Fibroblast of lung (primary cell): ENCODE results near the gene CYB561. TPM values are rescaled to one million over a fixed set of nuclear protein-coding genes. Genes with fewer than 3 reads are reported as not detected.

Source experiments
- DNase-seq, 2 donors: peaks; one replicate each; pipeline versions ENCODE4 v3.0.0 to v3.0.0-alpha.2; 2010; ENCODE audit warnings: low read depth in 2 of 2
- H2AFZ ChIP-seq: 2 replicates; pipeline ENCODE4 v1.5.1; 2012; ENCODE audit warnings: low read length, control low read depth, inconsistent platforms
- H3K27ac ChIP-seq: 2 replicates; pipeline ENCODE4 v1.5.1; 2011; ENCODE audit warnings: low read length, control low read depth; ENCODE audit not compliant: insufficient read depth
- H3K27me3 ChIP-seq: 2 replicates; pipeline ENCODE4 v1.5.1; 2011; ENCODE audit warnings: mild to moderate bottlenecking, low read length; ENCODE audit not compliant: control insufficient read depth, insufficient read depth
- H3K36me3 ChIP-seq: 2 replicates; pipeline ENCODE4 v1.5.1; 2011; ENCODE audit warnings: low read length; ENCODE audit not compliant: control insufficient read depth, insufficient read depth
- H3K4me1 ChIP-seq: 2 replicates; pipeline ENCODE4 v1.5.1; 2011; ENCODE audit warnings: low read length; ENCODE audit not compliant: control insufficient read depth, insufficient read depth; ENCODE audit errors: extremely low read depth
- H3K4me2 ChIP-seq: 2 replicates; pipeline ENCODE4 v1.5.1; 2011; ENCODE audit warnings: low read length, control low read depth; ENCODE audit not compliant: insufficient read depth; ENCODE audit errors: extremely low read depth
- H3K4me3 ChIP-seq, 4 experiments: fragments of 200-600 bp in 1 of 4; sonication (generic) in 1 of 4; replicated peaks in 1 of 4; 2 replicates each; pipeline ENCODE4 v1.5.1; 2011 to 2016; ENCODE audit warnings: low read length in 4 of 4, low read depth in 3 of 4, mild to moderate bottlenecking in 3 of 4, control low read depth in 2 of 4, inconsistent platforms in 1 of 4, mixed read lengths in 1 of 4; ENCODE audit not compliant: insufficient read depth in 1 of 4; ENCODE audit errors: control extremely low read depth in 1 of 4
- H3K79me2 ChIP-seq: 2 replicates; pipeline ENCODE4 v1.5.1; 2012; ENCODE audit warnings: mild to moderate bottlenecking, low read length, inconsistent platforms; ENCODE audit not compliant: control insufficient read depth, insufficient read depth
- H3K9ac ChIP-seq: 2 replicates; pipeline ENCODE4 v1.5.1; 2011; ENCODE audit warnings: mild to moderate bottlenecking, low read length, control low read depth; ENCODE audit not compliant: insufficient read depth
- H3K9me3 ChIP-seq: 2 replicates; pipeline ENCODE4 v1.5.1; 2012; ENCODE audit warnings: low read depth, low read length; ENCODE audit not compliant: control insufficient read depth, insufficient read depth
- H4K20me1 ChIP-seq: 2 replicates; pipeline ENCODE4 v1.5.1; 2011; ENCODE audit warnings: low read length; ENCODE audit not compliant: control insufficient read depth, insufficient read depth; ENCODE audit errors: extremely low read depth
- CTCF ChIP-seq, 2 donors: IDR thresholded peaks in 1 of 2; conservative IDR thresholded peaks in 1 of 2; 1 replicate in 1 of 2; 2 replicates in 1 of 2; pipeline ENCODE4 v1.5.1; 2011 to 2012; ENCODE audit warnings: low read length in 2 of 2, control low read depth in 1 of 2, inconsistent platforms in 1 of 2, low read depth in 1 of 2, mild to moderate bottlenecking in 1 of 2
- EZH2 ChIP-seq: IDR thresholded peaks from 2 replicates; pipeline ENCODE4 v1.5.1; 2012; ENCODE audit warnings: low read length, control low read depth, mild to moderate bottlenecking; ENCODE audit errors: missing control alignments
- polyA plus RNA-seq, 2 donors: library from polyadenylated mRNA; depleted of rRNA in 1 of 2; stranded (reverse) in 1 of 2; unstranded in 1 of 2; fragments of >200 nt; gene quantifications; 2 replicates each; pipeline ENCODE4 v1.2.1, GENCODE V29; 2011 to 2012; ENCODE audit warnings: missing spikeins in 1 of 2
- total RNA-seq: library from RNA; depleted of rRNA; stranded (reverse); fragments of >200 nt; gene quantifications from 2 replicates; pipeline ENCODE4 v1.2.1, GENCODE V29; 2014

CYB561 gene
- total and polyA plus RNA-seq, 2 donors (not counting 1 experiment from before 2014, with no cell fraction given) = 7.8 to 13.7 TPM

- H2AFZ ChIP-seq = no peak overlapping the region
- H3K4me3 ChIP-seq = no peak overlapping the region
- no peaks in the 10 kb centered on the region for H3K4me1 ChIP-seq
- H3K36me3 ChIP-seq = no peaks in the 10 kb centered on the region
- no peak for DNase-seq
- TF ChIP-seq EZH2 = no peak
- no peak for TF ChIP-seq CTCF (conservative IDR thresholded peaks at IDR 0.05 in 1 of 2, IDR thresholded peaks at IDR 0.05 in 1 of 2; ENCODE audit: low read depth in 1 of 2, low read length in 2 of 2)
- H4K20me1 ChIP-seq = no peaks in the 10 kb centered on the region
- H3K27me3 ChIP-seq = peaks cover 4% of the 10 kb centered on the region
- no peaks in the 10 kb centered on the region for H3K9me3 ChIP-seq
- no peak overlapping the region for H3K27ac ChIP-seq
- no peak overlapping the region for H3K9ac ChIP-seq
- H3K79me2 ChIP-seq = no peaks in the 10 kb centered on the region
- no peak overlapping the region for H3K4me2 ChIP-seq
Measured at GRCh38 chr17:63452962-63453551, 7.0 kb upstream of the CYB561 start.

GRCh38 chr17:63452046-63452961 is 6.2 kb upstream of the CYB561 start:
- Histone ChIP-seq H3K9me3 (no peaks in the 10 kb centered on the region), H3K27me3 (peaks cover 4% of the 10 kb centered on the region), H3K4me1 (no peaks in the 10 kb centered on the region), H2AFZ (no peak overlapping the region), H3K4me3 (no peak overlapping the region), H3K4me2 (no peak overlapping the region), H3K27ac (no peak overlapping the region), H4K20me1 (no peaks in the 10 kb centered on the region), H3K79me2 (no peaks in the 10 kb centered on the region), H3K36me3 (no peaks in the 10 kb centered on the region), H3K9ac (no peak overlapping the region)
- no peak for TF ChIP-seq CTCF (conservative IDR thresholded peaks at IDR 0.05 in 1 of 2, IDR thresholded peaks at IDR 0.05 in 1 of 2; ENCODE audit: low read depth in 1 of 2, low read length in 2 of 2)
- no peak for TF ChIP-seq EZH2
- DNase-seq = no peak

GRCh38 chr17:63451150-63451549 is 5.0 kb upstream of the CYB561 start:
- DNase-seq = no peak
- Histone ChIP-seq H3K4me3 (no peak overlapping the region), H3K4me2 (no peak overlapping the region), H4K20me1 (no peaks in the 10 kb centered on the region), H3K4me1 (no peaks in the 10 kb centered on the region), H3K79me2 (no peaks in the 10 kb centered on the region), H3K27ac (no peak overlapping the region), H3K36me3 (no peaks in the 10 kb centered on the region), H3K9me3 (no peaks in the 10 kb centered on the region), H3K9ac (no peak overlapping the region), H2AFZ (no peak overlapping the region), H3K27me3 (peaks cover 4% of the 10 kb centered on the region)
- no peak for TF ChIP-seq EZH2
- no peak for TF ChIP-seq CTCF (conservative IDR thresholded peaks at IDR 0.05 in 1 of 2, IDR thresholded peaks at IDR 0.05 in 1 of 2; ENCODE audit: low read depth in 1 of 2, low read length in 2 of 2)
